K562 (cell line): Measurements from ENCODE around the gene BICC1.

ENCODE experiments used
- CBFB ChIP-seq: sonication (generic); formaldehyde crosslinking; IDR thresholded peaks from 2 replicates; pipeline ENCODE4 v1.4.0; 2020; ENCODE audit warnings: mild to moderate bottlenecking, missing genetic modification reagents
- CREB1 ChIP-seq, 2 experiments: sonication (generic) in 1 of 2; formaldehyde crosslinking in 1 of 2; IDR thresholded peaks; 2 replicates each; pipeline versions ENCODE4 v1.6.1 to v1.8.0; 2012 to 2022; ENCODE audit warnings: inconsistent platforms in 1 of 2, mild to moderate bottlenecking in 1 of 2, missing genetic modification reagents in 1 of 2, moderate library complexity in 1 of 2
- ERF ChIP-seq: fragments of 450-650 bp; formaldehyde crosslinking; IDR thresholded peaks from 2 replicates; pipeline ENCODE4 v1.4.0; 2020; ENCODE audit warnings: mild to moderate bottlenecking, mixed read lengths
- GATAD2A ChIP-seq: fragments of 450-650 bp; IDR thresholded peaks from 2 replicates; pipeline ENCODE4 v1.6.1; 2017
- POLR2A ChIP-seq: fragments of 450-650 bp; conservative IDR thresholded peaks from 2 replicates; pipeline ENCODE4 v1.6.1; 2016
- SIN3A ChIP-seq, 2 experiments: fragments of 150-350 bp in 1 of 2; IDR thresholded peaks; 2 replicates each; pipeline ENCODE4 v1.6.1; 2011 to 2016; ENCODE audit warnings: borderline replicate concordance in 2 of 2, low read depth in 2 of 2, low read length in 2 of 2, mild to moderate bottlenecking in 2 of 2, moderate library complexity in 2 of 2; ENCODE audit not compliant: control insufficient read depth in 1 of 2
- SP2 ChIP-seq: IDR thresholded peaks from 2 replicates; pipeline ENCODE4 v1.6.1; 2011; ENCODE audit warnings: mild to moderate bottlenecking, low read depth, low read length, moderate library complexity; ENCODE audit not compliant: poor library complexity, severe bottlenecking; ENCODE audit errors: extremely low read depth
- TAF15 ChIP-seq: fragments of 200-400 bp; formaldehyde crosslinking; IDR thresholded peaks from 2 replicates; pipeline ENCODE4 v1.6.1; 2017; ENCODE audit warnings: mild to moderate bottlenecking, low read depth, low read length, moderate library complexity
- TOE1 ChIP-seq, 2 experiments: fragments of 450-650 bp in 1 of 2; sonication (generic) in 1 of 2; formaldehyde crosslinking in 1 of 2; IDR thresholded peaks; 2 replicates each; pipeline versions ENCODE4 v1.7.1 to v1.8.0; 2016 to 2022; ENCODE audit warnings: borderline replicate concordance in 2 of 2, mild to moderate bottlenecking in 2 of 2, antibody characterized with exemption in 1 of 2, inconsistent platforms in 1 of 2, low read depth in 1 of 2, missing genetic modification reagents in 1 of 2, moderate library complexity in 1 of 2
- ZFP36 ChIP-seq: fragments of 150-350 bp; IDR thresholded peaks from 2 replicates; pipeline ENCODE4 v1.6.1; 2018; ENCODE audit warnings: low read length, low read depth; ENCODE audit not compliant: partially characterized antibody

- TF ChIP-seq TOE1 (IDR thresholded peaks at IDR 0.05; ENCODE audit: borderline replicate concordance) (no peak), TOE1 (CRISPR knock-in tag; IDR thresholded peaks at IDR 0.05; ENCODE audit: borderline replicate concordance, low read depth) (no peak), POLR2A (no peak), GATAD2A (no peak), CREB1 (IDR thresholded peaks at IDR 0.05) (no peak), CREB1 (CRISPR knock-in tag; IDR thresholded peaks at IDR 0.05) (no peak), TAF15 (no peak), SIN3A (IDR thresholded peaks at IDR 0.05; ENCODE audit: borderline replicate concordance in 2 of 2, control insufficient read depth in 1 of 2, low read depth in 2 of 2, low read length in 2 of 2) (no peak), ERF (CRISPR knock-in tag) (no peak), ZFP36 (no peak), SP2 (no peak), CBFB (CRISPR knock-in tag) (no peak)
Measured at GRCh38 chr10:58827381-58827780, 314.7 kb downstream of the BICC1 start.
